ENCODE data around the gene DCP1B. TPM values are rescaled to one million over a fixed set of nuclear protein-coding genes. Genes with fewer than 3 reads are reported as not detected.

DCP1B gene
- polyA plus RNA-seq = 12.5 and 14.1 TPM in 2 replicates
- 16.8 and 17.9 TPM in 2 replicates for polyA minus RNA-seq

DNA sequence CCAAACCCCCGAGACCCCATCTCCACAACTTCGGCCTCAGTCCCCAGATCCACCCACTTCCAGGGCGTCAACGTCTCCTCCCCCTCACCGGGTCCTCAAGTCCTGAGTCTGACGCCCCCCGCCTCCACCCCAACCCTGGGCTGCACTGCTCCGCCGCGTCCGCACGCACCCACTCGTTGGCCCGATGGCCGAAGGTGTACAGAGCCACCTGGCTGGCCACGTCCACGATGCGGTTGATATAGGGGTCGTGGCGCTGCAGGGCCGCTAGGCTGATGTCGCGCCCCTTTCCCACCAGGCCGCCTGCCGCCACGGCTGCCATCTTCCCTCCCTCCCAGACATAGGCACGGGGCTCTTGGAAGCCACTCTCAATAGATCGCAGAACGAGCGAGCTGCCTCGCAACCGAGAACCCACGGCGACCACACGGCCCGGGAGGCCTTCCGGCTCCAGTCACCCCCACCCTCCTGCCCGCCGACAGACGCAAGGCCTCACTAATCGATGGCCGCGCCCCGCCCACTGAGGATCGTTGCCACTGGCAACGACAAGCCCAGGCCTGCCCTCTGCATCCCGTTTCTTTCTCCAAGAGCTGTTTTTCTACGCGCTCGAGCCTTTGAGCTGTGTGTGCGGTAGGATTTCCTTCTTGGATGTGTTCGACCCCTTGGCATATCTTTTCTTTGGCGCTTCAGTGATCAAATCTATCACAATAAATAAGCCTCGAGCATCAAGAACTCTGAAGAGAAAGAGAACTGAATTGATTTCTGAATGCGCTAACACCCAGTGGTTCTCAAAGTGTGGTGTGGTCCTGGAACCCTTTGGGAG is at the start of gene DCP1B:
Gene DCP1B (minus strand): TSS at position 345 of the 817 bp plus-strand sequence. CDS start 26 bp downstream, at position 319.
- Histone ChIP-seq H3K4me3 (ENCODE audit: low read length) (peak within 1 kb of the TSS; percentile 69), H4K20me1 (ENCODE audit: insufficient read depth) (no peaks in the 10 kb centered on the region), H3K9ac (ENCODE audit: low read length) (peak within 1 kb of the TSS; percentile 79), H3K9me3 (ENCODE audit: low read length) (no peaks in the 10 kb centered on the region), H3K79me2 (replicated peaks; ENCODE audit: insufficient read depth, low read length) (peaks cover 33% of the 10 kb centered on the region), H3K27ac (ENCODE audit: low read length) (peak within 1 kb of the TSS; percentile 92), H3K4me2 (ENCODE audit: low read length) (peak within 1 kb of the TSS; percentile 93), H2AFZ (ENCODE audit: low read depth, low read length) (peak within 1 kb of the TSS; percentile 67), H3F3A (ENCODE audit: insufficient read depth, low read length, poor library complexity, severe bottlenecking) (peaks cover 4% of the 10 kb centered on the region), H3K27me3 (ENCODE audit: insufficient read depth, low read depth, low read length) (no peaks in the 10 kb centered on the region), H3K36me3 (ENCODE audit: insufficient read depth, low read length) (no peaks in the 10 kb centered on the region), H3K9me2 (ENCODE audit: insufficient read depth, low read length) (no peaks in the 10 kb centered on the region)
- TF ChIP-seq SMC3 (conservative IDR thresholded peaks at IDR 0.05; ENCODE audit: poor library complexity) (peak; percentile 72), EZH2 (IDR thresholded peaks at IDR 0.05; ENCODE audit: borderline replicate concordance, insufficient read depth, low read length, poor library complexity, severe bottlenecking) (no peak), POLR2AphosphoS5 (IDR thresholded peaks at IDR 0.05) (peak; percentile 91), RAD21 (conservative IDR thresholded peaks at IDR 0.05) (peak; percentile 66), MXI1 (conservative IDR thresholded peaks at IDR 0.05; ENCODE audit: poor library complexity, severe bottlenecking) (peak; percentile 95), TAF1 (IDR thresholded peaks at IDR 0.05; ENCODE audit: low read depth) (peak; percentile 84), EP300 (conservative IDR thresholded peaks at IDR 0.05; ENCODE audit: poor library complexity, severe bottlenecking) (peak; percentile 77)
- TF ChIP-seq, protein P1, sequence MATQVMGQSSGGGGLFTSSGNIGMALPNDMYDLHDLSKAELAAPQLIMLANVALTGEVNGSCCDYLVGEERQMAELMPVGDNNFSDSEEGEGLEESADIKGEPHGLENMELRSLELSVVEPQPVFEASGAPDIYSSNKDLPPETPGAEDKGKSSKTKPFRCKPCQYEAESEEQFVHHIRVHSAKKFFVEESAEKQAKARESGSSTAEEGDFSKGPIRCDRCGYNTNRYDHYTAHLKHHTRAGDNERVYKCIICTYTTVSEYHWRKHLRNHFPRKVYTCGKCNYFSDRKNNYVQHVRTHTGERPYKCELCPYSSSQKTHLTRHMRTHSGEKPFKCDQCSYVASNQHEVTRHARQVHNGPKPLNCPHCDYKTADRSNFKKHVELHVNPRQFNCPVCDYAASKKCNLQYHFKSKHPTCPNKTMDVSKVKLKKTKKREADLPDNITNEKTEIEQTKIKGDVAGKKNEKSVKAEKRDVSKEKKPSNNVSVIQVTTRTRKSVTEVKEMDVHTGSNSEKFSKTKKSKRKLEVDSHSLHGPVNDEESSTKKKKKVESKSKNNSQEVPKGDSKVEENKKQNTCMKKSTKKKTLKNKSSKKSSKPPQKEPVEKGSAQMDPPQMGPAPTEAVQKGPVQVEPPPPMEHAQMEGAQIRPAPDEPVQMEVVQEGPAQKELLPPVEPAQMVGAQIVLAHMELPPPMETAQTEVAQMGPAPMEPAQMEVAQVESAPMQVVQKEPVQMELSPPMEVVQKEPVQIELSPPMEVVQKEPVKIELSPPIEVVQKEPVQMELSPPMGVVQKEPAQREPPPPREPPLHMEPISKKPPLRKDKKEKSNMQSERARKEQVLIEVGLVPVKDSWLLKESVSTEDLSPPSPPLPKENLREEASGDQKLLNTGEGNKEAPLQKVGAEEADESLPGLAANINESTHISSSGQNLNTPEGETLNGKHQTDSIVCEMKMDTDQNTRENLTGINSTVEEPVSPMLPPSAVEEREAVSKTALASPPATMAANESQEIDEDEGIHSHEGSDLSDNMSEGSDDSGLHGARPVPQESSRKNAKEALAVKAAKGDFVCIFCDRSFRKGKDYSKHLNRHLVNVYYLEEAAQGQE (IDR thresholded peaks at IDR 0.05; ENCODE audit: borderline replicate concordance) = peak; percentile 61
- TF ChIP-seq, protein P2, sequence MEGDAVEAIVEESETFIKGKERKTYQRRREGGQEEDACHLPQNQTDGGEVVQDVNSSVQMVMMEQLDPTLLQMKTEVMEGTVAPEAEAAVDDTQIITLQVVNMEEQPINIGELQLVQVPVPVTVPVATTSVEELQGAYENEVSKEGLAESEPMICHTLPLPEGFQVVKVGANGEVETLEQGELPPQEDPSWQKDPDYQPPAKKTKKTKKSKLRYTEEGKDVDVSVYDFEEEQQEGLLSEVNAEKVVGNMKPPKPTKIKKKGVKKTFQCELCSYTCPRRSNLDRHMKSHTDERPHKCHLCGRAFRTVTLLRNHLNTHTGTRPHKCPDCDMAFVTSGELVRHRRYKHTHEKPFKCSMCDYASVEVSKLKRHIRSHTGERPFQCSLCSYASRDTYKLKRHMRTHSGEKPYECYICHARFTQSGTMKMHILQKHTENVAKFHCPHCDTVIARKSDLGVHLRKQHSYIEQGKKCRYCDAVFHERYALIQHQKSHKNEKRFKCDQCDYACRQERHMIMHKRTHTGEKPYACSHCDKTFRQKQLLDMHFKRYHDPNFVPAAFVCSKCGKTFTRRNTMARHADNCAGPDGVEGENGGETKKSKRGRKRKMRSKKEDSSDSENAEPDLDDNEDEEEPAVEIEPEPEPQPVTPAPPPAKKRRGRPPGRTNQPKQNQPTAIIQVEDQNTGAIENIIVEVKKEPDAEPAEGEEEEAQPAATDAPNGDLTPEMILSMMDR (IDR thresholded peaks at IDR 0.05; ENCODE audit: poor library complexity, severe bottlenecking) = peak; percentile 65

DNA sequence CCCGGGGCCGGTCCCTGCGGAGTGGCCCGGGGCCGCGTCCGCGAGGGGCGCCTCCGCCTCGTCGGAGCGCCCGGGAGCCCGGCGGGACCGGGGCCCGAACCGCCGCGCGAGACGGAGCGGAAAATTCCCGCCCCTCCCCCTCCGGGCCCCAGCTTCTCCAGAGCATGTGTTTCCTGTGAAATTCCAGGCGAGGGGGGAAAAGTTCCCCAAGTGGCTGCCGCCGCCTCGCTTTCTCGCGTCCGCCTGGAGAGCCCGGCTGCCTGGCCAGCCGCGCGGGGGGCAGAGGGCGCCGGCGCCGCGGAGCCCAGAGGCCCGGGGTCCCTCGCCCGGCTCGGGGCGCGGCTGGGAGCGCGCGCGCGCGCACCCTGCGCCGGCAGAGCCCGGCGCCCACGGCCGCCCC is 49.4 kb upstream of the DCP1B start:
- Histone ChIP-seq H2AFZ (ENCODE audit: low read depth, low read length) (no peak overlapping the region), H3K9me2 (ENCODE audit: insufficient read depth, low read length) (no peaks in the 10 kb centered on the region), H3K4me2 (ENCODE audit: low read length) (no peak overlapping the region), H3K79me2 (replicated peaks; ENCODE audit: insufficient read depth, low read length) (peaks cover 41% of the 10 kb centered on the region), H3K9me3 (ENCODE audit: low read length) (no peaks in the 10 kb centered on the region), H3K4me3 (ENCODE audit: low read length) (peak overlapping the region; percentile 75), H4K20me1 (ENCODE audit: insufficient read depth) (peaks cover 6% of the 10 kb centered on the region), H3K36me3 (ENCODE audit: insufficient read depth, low read length) (no peaks in the 10 kb centered on the region), H3K27ac (ENCODE audit: low read length) (peak overlapping the region; percentile 87), H3K9ac (ENCODE audit: low read length) (peak overlapping the region; percentile 78), H3K27me3 (ENCODE audit: insufficient read depth, low read depth, low read length) (no peaks in the 10 kb centered on the region), H3F3A (ENCODE audit: insufficient read depth, low read length, poor library complexity, severe bottlenecking) (no peaks in the 10 kb centered on the region)
- no peak for TF ChIP-seq SMC3 (conservative IDR thresholded peaks at IDR 0.05; ENCODE audit: poor library complexity)
- TF ChIP-seq, protein P1 (IDR thresholded peaks at IDR 0.05; ENCODE audit: borderline replicate concordance) = peak; percentile 32

Measured in neural cell (in vitro differentiated cells).